ENCODE results near the gene STIM1. TPM values are rescaled to one million over a fixed set of nuclear protein-coding genes. Genes with fewer than 3 reads are reported as not detected.
A peak's percentile ranks its signal among the peaks of the same experiment; 100 is the strongest.

STIM1 gene
- total RNA-seq, 4 donors from 2014 or later, result 36.3 to 158 (median 46.1) TPM

DNA sequence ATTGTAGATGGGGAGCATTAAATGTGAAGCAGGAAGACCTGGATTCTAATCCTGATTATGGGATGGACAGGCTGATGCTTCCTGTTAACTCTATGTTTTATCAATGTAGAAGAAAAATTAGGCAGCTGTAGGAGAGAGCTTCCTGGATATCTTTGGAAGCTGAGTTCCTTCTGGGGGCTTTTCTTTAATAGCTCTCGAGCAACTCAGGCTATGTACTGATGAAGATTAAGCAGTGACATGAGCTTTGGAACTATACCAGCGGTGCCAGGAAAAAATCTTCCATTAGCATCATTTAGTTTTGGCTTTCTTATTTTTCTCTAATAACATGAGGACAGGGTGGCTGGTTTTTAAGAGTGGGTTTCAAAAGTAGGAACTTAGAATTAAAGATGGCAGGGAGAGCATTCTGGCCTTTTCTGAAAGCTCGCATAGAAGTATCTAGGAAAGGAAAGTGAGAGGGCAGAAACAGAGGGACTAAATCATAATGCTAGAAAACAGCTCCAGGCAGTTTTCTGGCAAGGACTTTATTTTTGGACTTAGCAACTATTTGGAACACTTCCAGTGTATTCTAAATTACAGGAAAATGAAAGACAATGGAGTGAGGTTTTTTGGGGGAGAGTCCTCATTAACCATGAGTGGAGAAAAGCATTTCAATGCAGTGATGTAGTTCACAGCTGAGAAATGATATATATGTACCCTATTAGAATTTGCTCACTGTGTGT lies 169.9 kb downstream of the STIM1 start:
- Histone ChIP-seq H3K27me3 (no peaks in the 10 kb centered on the region), H3K27ac (peak overlapping the region in 3 of 4 donors; percentile 1 to 55 (median 5)), H3K9me3 (no peaks in the 10 kb centered on the region), H3K4me1 (no peaks in the 10 kb centered on the region), H3K4me3 (no peak overlapping the region), H3K36me3 (peaks cover 0 to 6% (median 0%) of the 10 kb centered on the region in 3 donors)
- DNase-seq, result no peak
- no peak for TF ChIP-seq POLR2A (IDR thresholded peaks at IDR 0.05)
- TF ChIP-seq, protein P1, sequence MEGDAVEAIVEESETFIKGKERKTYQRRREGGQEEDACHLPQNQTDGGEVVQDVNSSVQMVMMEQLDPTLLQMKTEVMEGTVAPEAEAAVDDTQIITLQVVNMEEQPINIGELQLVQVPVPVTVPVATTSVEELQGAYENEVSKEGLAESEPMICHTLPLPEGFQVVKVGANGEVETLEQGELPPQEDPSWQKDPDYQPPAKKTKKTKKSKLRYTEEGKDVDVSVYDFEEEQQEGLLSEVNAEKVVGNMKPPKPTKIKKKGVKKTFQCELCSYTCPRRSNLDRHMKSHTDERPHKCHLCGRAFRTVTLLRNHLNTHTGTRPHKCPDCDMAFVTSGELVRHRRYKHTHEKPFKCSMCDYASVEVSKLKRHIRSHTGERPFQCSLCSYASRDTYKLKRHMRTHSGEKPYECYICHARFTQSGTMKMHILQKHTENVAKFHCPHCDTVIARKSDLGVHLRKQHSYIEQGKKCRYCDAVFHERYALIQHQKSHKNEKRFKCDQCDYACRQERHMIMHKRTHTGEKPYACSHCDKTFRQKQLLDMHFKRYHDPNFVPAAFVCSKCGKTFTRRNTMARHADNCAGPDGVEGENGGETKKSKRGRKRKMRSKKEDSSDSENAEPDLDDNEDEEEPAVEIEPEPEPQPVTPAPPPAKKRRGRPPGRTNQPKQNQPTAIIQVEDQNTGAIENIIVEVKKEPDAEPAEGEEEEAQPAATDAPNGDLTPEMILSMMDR (IDR thresholded peaks at IDR 0.05), result no peak

DNA sequence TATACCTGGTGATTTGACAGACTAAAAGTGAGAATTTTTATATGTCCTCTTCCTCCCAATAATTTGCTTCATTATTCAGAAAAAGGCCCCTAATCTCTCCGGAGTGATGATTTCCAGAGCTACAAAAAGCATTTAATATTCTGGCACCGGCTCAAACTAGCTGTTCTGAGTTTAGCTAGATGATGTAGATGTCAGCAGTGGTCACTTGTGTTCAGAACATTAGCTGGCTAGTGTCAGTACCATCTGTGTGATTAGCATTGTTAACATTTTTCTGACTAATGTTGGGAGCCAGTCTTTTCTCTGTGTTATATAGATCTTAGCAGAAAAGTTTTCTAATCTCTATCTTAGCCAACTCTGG lies 170.5 kb downstream of the STIM1 start:
- TF ChIP-seq POLR2A (IDR thresholded peaks at IDR 0.05), result no peak
- TF ChIP-seq, protein P1 (IDR thresholded peaks at IDR 0.05), result no peak

DNA sequence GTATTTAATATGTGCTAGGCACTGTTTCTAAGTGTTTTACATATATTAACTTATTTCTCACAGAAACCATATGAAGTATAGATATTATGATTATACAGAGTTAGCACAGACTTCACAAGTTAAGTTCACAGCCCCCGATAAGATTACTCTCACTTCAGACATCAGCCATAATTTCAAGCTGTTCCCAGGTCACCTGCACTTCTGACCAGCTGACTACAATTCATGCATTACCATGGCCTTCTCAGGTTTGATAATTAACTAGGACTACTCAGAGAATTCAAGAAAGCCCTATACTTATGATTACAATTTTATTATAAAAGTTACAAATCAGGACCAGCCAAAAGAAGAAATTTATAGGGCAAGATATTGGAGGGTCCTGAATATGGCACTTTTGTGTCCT lies 170.9 kb downstream of the STIM1 start:
- DNase-seq, result no peak
- no peaks in the 10 kb centered on the region for H3K9me3 ChIP-seq
- no peak overlapping the region for H3K4me3 ChIP-seq
- no peaks in the 10 kb centered on the region for H3K4me1 ChIP-seq
- H3K36me3 ChIP-seq, result peaks cover 0 to 6% (median 0%) of the 10 kb centered on the region in 3 donors
- H3K27me3 ChIP-seq, result no peaks in the 10 kb centered on the region
- peak overlapping the region in 1 of 4 donors; percentile 55 for H3K27ac ChIP-seq
- TF ChIP-seq POLR2A (IDR thresholded peaks at IDR 0.05), result no peak
- TF ChIP-seq, protein P1 (IDR thresholded peaks at IDR 0.05), result no peak

More for the DNA sequence above, 170.5 kb downstream of the STIM1 start:
- H3K27ac ChIP-seq, result peak overlapping the region in 3 of 4 donors; percentile 1 to 55 (median 5)
- no peak for DNase-seq
- no peaks in the 10 kb centered on the region for H3K4me1 ChIP-seq
- H3K9me3 ChIP-seq, result no peaks in the 10 kb centered on the region
- no peaks in the 10 kb centered on the region for H3K27me3 ChIP-seq
- H3K36me3 ChIP-seq, result peaks cover 0 to 6% (median 0%) of the 10 kb centered on the region in 3 donors
- no peak overlapping the region for H3K4me3 ChIP-seq

DNA sequence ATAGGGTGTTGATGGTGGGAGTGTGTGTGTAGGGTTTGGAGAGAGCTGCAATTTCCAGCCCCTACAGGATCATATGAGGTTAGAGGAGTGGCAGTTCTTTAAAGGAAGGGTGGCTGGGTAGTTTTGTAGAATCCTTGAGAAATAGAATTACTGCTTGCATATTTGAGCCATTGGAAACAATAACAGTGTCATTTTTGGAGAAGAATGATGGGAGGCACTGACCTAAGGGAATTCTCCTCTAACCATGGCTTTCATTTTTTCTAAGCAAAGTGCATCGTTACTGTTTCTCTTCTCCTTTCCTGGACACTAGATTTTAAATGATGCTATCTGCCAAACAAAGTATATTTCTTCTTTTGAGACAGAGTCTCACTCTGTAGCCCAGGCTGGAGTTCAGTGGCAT lies 172.3 kb downstream of the STIM1 start:
- TF ChIP-seq, protein P1 (IDR thresholded peaks at IDR 0.05), result no peak
- no peak for TF ChIP-seq POLR2A (IDR thresholded peaks at IDR 0.05)
- no peaks in the 10 kb centered on the region for H3K4me1 ChIP-seq
- peaks cover 0 to 6% (median 0%) of the 10 kb centered on the region in 3 donors for H3K36me3 ChIP-seq
- no peak for DNase-seq
- H3K27me3 ChIP-seq, result no peaks in the 10 kb centered on the region
- H3K27ac ChIP-seq, result peak overlapping the region in 1 of 4 donors; percentile 7
- no peak overlapping the region for H3K4me3 ChIP-seq
- H3K9me3 ChIP-seq, result no peaks in the 10 kb centered on the region

DNA sequence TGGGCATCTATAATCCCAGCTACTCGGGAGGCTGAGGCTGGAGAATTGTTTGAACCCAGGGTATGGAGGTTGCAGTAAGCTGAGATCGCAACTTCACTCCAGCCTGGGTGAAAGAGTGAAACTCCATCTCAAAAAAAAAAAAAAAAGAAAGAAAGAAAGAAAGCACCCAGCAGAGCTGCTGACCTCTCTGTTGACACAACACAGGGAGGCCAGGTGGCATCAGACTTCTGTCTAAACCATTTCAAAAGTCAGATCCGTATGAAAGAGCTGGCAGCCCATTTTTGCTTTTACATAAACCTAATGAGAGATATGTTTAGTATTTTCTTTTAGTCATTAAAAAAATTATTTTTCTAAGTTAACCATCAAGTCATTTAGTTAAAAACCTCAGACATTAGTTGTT lies 174.7 kb downstream of the STIM1 start:
- Histone ChIP-seq H3K9me3 (no peaks in the 10 kb centered on the region), H3K36me3 (peaks cover 0 to 6% (median 0%) of the 10 kb centered on the region in 3 donors), H3K27ac (no peak overlapping the region), H3K4me3 (no peak overlapping the region), H3K4me1 (no peaks in the 10 kb centered on the region), H3K27me3 (no peaks in the 10 kb centered on the region)
- TF ChIP-seq, protein P1 (IDR thresholded peaks at IDR 0.05), result no peak
- TF ChIP-seq POLR2A (IDR thresholded peaks at IDR 0.05), result no peak
- no peak for DNase-seq

Measured in Peyer's patch (tissue), 4 donors.